PC-9 (cell line): ENCODE measurements around the gene MAPT. TPM values are rescaled to one million over a fixed set of nuclear protein-coding genes. Genes with fewer than 3 reads are reported as not detected.

Experiments
- BruUV-seq: library from RNA; stranded (reverse); fragments of 400-500 nt; replicated peaks from 2 replicates; lab custom pipeline; 2021; lab: Mats Ljungman, UMichigan
- CTCF ChIA-PET: fragments of 300-600 bp; sonication (Branson Sonifier 250); formaldehyde crosslinking; loops from one replicate; lab custom pipeline; 2022; ENCODE audit warnings: antibody characterized with exemption; lab: Charles Lee
- POLR2A ChIA-PET: fragments of 300-600 bp; sonication (Branson Sonifier 250); formaldehyde crosslinking; loops from one replicate; lab custom pipeline; 2022; ENCODE audit warnings: antibody characterized with exemption; ENCODE audit not compliant: unreplicated experiment; lab: Charles Lee
- DNase-seq, 2 experiments: peaks; one replicate each; pipeline versions ENCODE4 v3.0.0 to v3.0.0-alpha.2; 2015 to 2022; ENCODE audit warnings: mixed read lengths in 1 of 2
- H2AFZ ChIP-seq: fragments of 200-600 bp; sonication (generic); 2 replicates; pipeline ENCODE4 v1.8.1; 2017; ENCODE audit warnings: antibody characterized with exemption
- H3F3A ChIP-seq: fragments of 200-600 bp; sonication (generic); 2 replicates; pipeline ENCODE4 v1.8.1; 2017; ENCODE audit warnings: antibody characterized with exemption, mild to moderate bottlenecking, low read depth; ENCODE audit not compliant: insufficient read depth
- H3K27ac ChIP-seq: fragments of 200-600 bp; sonication (generic); 2 replicates; pipeline ENCODE4 v1.6.1; 2016; ENCODE audit warnings: mixed run types
- H3K27me3 ChIP-seq: fragments of 200-600 bp; sonication (generic); 2 replicates; pipeline ENCODE4 v1.6.1; 2016; ENCODE audit warnings: low read depth, mixed run types; ENCODE audit not compliant: insufficient read depth
- H3K36me3 ChIP-seq: fragments of 200-600 bp; sonication (generic); 2 replicates; pipeline ENCODE4 v1.6.1; 2016; ENCODE audit warnings: low read depth, mixed run types
- H3K4me1 ChIP-seq: fragments of 200-600 bp; sonication (generic); replicated peaks from 2 replicates; pipeline ENCODE4 v1.6.1; 2016; ENCODE audit warnings: mixed run types; ENCODE audit not compliant: insufficient read depth
- H3K4me2 ChIP-seq: fragments of 200-600 bp; sonication (generic); 2 replicates; pipeline ENCODE4 v1.6.1; 2017; ENCODE audit warnings: mixed run types
- H3K4me3 ChIP-seq: fragments of 200-600 bp; sonication (generic); 2 replicates; pipeline ENCODE4 v1.6.1; 2016; ENCODE audit warnings: mixed run types
- H3K79me2 ChIP-seq: fragments of 200-600 bp; sonication (generic); 2 replicates; pipeline ENCODE4 v1.6.1; 2017; ENCODE audit warnings: low read depth, mixed run types
- H3K9me2 ChIP-seq: fragments of 200-600 bp; sonication (generic); 2 replicates; pipeline ENCODE4 v1.8.1; 2017; ENCODE audit warnings: mild to moderate bottlenecking; ENCODE audit not compliant: insufficient read depth
- H3K9me3 ChIP-seq: fragments of 200-600 bp; sonication (generic); 2 replicates; pipeline ENCODE4 v1.8.1; 2016; ENCODE audit warnings: low read depth; ENCODE audit not compliant: insufficient read depth
- H4K20me1 ChIP-seq: fragments of 200-600 bp; sonication (generic); 2 replicates; pipeline ENCODE4 v1.8.1; 2017; ENCODE audit not compliant: insufficient read depth
- EZH2 ChIP-seq: fragments of 200-600 bp; sonication (generic); IDR thresholded peaks from 2 replicates; pipeline ENCODE4 v1.8.0; 2017; ENCODE audit warnings: antibody characterized with exemption, low read depth
- intact Hi-C: fragments of 100-400 bp; cut with micrococcal nuclease; formaldehyde crosslinking; loops from one replicate; pipeline ENCODE4 v1.10.0; 2022; ENCODE audit not compliant: unreplicated experiment
- total RNA-seq: library from RNA; stranded (reverse); gene quantifications from 2 replicates; pipeline ENCODE4 v1.2.3, GENCODE V29; 2021
- TF ChIP-seq, protein P1 (sequence below): fragments of 200-600 bp; sonication (generic); conservative IDR thresholded peaks from 2 replicates; pipeline ENCODE4 v1.6.1; 2017; ENCODE audit warnings: mixed run types, antibody characterized with exemption, mild to moderate bottlenecking, moderate library complexity

MAPT gene
- total RNA-seq, 1 experiment from 2014 or later = 0.85 TPM

DNA sequence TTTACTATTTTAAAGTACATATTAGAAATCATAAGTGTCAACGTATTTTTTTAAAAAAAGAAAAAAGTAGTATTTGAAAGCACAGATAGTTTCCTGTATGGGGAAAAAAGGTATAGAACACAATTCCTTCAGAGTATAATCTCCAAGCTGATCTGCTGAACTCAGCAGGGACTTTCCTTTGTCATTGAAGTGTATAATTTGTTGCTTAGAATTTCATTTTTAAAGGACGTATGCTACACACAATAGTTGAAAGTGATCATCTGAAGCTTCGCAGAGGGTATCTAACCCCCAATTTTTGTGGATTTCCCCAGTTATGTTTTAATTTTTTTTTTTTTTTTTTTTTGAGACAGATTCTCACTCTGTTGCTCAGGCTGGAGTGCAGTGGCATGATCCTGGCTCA, 20.2 kb upstream of the MAPT start:
- DNase-seq = no peak
- no peaks in the 10 kb centered on the region for H3K4me1 ChIP-seq
- no peaks in the 10 kb centered on the region for H3K79me2 ChIP-seq
- ChIA-PET POLR2A (no interaction called here), CTCF (no interaction called here)
- H3K4me2 ChIP-seq = no peak overlapping the region
- H3K27ac ChIP-seq = no peak overlapping the region
- TF ChIP-seq, protein P1, sequence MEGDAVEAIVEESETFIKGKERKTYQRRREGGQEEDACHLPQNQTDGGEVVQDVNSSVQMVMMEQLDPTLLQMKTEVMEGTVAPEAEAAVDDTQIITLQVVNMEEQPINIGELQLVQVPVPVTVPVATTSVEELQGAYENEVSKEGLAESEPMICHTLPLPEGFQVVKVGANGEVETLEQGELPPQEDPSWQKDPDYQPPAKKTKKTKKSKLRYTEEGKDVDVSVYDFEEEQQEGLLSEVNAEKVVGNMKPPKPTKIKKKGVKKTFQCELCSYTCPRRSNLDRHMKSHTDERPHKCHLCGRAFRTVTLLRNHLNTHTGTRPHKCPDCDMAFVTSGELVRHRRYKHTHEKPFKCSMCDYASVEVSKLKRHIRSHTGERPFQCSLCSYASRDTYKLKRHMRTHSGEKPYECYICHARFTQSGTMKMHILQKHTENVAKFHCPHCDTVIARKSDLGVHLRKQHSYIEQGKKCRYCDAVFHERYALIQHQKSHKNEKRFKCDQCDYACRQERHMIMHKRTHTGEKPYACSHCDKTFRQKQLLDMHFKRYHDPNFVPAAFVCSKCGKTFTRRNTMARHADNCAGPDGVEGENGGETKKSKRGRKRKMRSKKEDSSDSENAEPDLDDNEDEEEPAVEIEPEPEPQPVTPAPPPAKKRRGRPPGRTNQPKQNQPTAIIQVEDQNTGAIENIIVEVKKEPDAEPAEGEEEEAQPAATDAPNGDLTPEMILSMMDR = no peak
- TF ChIP-seq EZH2 = no peak
- H3K9me2 ChIP-seq = no peaks in the 10 kb centered on the region
- H3K27me3 ChIP-seq = peaks cover 91% of the 10 kb centered on the region
- no peaks in the 10 kb centered on the region for H3K36me3 ChIP-seq
- no peak overlapping the region for H2AFZ ChIP-seq
- no peaks in the 10 kb centered on the region for H3F3A ChIP-seq
- no peaks in the 10 kb centered on the region for H3K9me3 ChIP-seq
- intact Hi-C loops = no loop called here
- no TSS peak for BruUV-seq
- H3K4me3 ChIP-seq = no peak overlapping the region
- no peaks in the 10 kb centered on the region for H4K20me1 ChIP-seq

DNA sequence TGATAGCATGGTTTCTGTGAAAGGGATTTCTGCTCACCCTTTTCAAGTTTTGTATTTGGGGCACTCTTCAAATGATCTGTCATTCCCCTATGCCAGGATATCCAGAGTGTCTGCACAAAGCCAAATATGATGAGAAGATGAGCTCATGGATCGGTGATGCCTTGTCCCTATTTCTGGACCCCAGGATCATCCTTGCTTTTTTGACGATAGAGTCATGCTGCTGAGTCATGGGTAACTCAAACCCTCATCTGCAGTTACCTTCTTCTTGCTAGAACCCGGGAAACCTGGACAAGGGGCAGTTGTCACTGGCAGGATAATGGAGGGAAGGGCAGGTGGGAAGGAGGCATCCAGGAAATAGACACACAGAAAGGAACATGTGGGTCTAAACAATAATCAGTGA, 17.8 kb upstream of the MAPT start:
- no peaks in the 10 kb centered on the region for H3K9me3 ChIP-seq
- H3K4me1 ChIP-seq = no peaks in the 10 kb centered on the region
- intact Hi-C loops = no loop called here
- no peak for DNase-seq
- no peaks in the 10 kb centered on the region for H4K20me1 ChIP-seq
- H3K4me3 ChIP-seq = no peak overlapping the region
- POLR2A ChIA-PET = no interaction called here
- no peak overlapping the region for H3K4me2 ChIP-seq
- no peaks in the 10 kb centered on the region for H3K79me2 ChIP-seq
- CTCF ChIA-PET = no interaction called here
- H3K9me2 ChIP-seq = no peaks in the 10 kb centered on the region
- no TSS peak for BruUV-seq
- H2AFZ ChIP-seq = no peak overlapping the region
- H3K36me3 ChIP-seq = no peaks in the 10 kb centered on the region
- no peak for TF ChIP-seq EZH2
- TF ChIP-seq, protein P1 = no peak
- no peak overlapping the region for H3K27ac ChIP-seq
- peaks cover 93% of the 10 kb centered on the region for H3K27me3 ChIP-seq
- no peaks in the 10 kb centered on the region for H3F3A ChIP-seq

DNA sequence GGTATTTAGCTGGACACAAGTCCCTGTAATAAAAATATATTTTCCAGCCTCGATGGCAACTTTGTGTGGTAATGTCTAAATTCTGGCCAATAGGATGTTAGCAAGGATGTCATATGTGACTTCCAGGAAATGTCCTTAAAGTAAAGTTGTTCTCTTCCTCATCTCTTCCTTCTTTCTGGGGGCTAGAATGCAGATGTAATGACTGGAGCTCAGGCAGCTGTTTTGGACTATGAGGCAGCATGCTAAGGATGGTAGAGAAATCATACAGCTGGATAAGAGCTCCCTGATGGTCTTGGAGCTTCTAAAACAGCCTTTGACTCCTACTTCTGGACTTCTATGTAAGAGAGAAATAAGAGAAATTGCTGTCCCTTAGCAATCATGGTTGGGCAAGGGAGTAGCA, 16.9 kb upstream of the MAPT start:
- POLR2A ChIA-PET = no interaction called here
- Histone ChIP-seq H3K27ac (no peak overlapping the region), H3K36me3 (no peaks in the 10 kb centered on the region), H3K79me2 (no peaks in the 10 kb centered on the region), H3K9me2 (no peaks in the 10 kb centered on the region), H3K4me3 (no peak overlapping the region), H4K20me1 (no peaks in the 10 kb centered on the region), H2AFZ (no peak overlapping the region), H3K27me3 (peaks cover 93% of the 10 kb centered on the region), H3K4me2 (no peak overlapping the region), H3K9me3 (no peaks in the 10 kb centered on the region), H3K4me1 (no peaks in the 10 kb centered on the region), H3F3A (no peaks in the 10 kb centered on the region)
- TF ChIP-seq, protein P1 = no peak
- no peak for TF ChIP-seq EZH2
- no TSS peak for BruUV-seq
- DNase-seq = no peak
- CTCF ChIA-PET = no interaction called here
- intact Hi-C loops = no loop called here
